HEK293 (cell line): ENCODE measurements around the gene ABCF1.

Experiments
- CTCF ChIA-PET: fragments of 350-600 bp; formaldehyde crosslinking; extraction: SDS; loops from one replicate; lab custom pipeline; 2021; ENCODE audit warnings: antibody characterized with exemption; lab: Yijun Ruan, JAX
- POLR2A ChIA-PET: fragments of 300-600 bp; formaldehyde crosslinking; extraction: SDS; loops from one replicate; lab custom pipeline; 2020; ENCODE audit warnings: antibody characterized with exemption, inconsistent platforms; lab: Yijun Ruan, JAX
- H3K27ac ChIP-seq: fragments of 200-500 bp; sonication (Bioruptor generic); 2 replicates; pipeline ENCODE4 v1.5.1; 2014; ENCODE audit warnings: low read depth, low read length, control low read depth, inconsistent platforms; ENCODE audit errors: extremely low read depth
- H3K36me3 ChIP-seq, 2 experiments: fragments of 200-500 bp in 1 of 2; sonication (Bioruptor generic) in 1 of 2; 1 replicate in 1 of 2; 2 replicates in 1 of 2; pipeline ENCODE4 v1.5.1; 2014 to 2017; ENCODE audit warnings: inconsistent platforms in 2 of 2, low read length in 2 of 2; ENCODE audit not compliant: control insufficient read depth in 2 of 2, insufficient read depth in 1 of 2
- H3K4me1 ChIP-seq: fragments of 200-500 bp; sonication (Bioruptor generic); 2 replicates; pipeline ENCODE4 v1.5.1; 2014; ENCODE audit warnings: mild to moderate bottlenecking, low read length, inconsistent platforms; ENCODE audit not compliant: control insufficient read depth, insufficient read depth
- H3K4me3 ChIP-seq: 2 replicates; pipeline ENCODE4 v1.5.1; 2011; ENCODE audit warnings: low read depth, mild to moderate bottlenecking, control low read depth, low read length, moderate library complexity
- H3K9me3 ChIP-seq: fragments of 200-500 bp; sonication (Bioruptor generic); 2 replicates; pipeline ENCODE4 v1.5.1; 2014; ENCODE audit warnings: low read depth, low read length, inconsistent platforms; ENCODE audit not compliant: control insufficient read depth, insufficient read depth
- BCL11A ChIP-seq: fragments of 450-650 bp; formaldehyde crosslinking; IDR thresholded peaks from 2 replicates; pipeline ENCODE4 v1.5.1; 2016; ENCODE audit warnings: low read depth, missing biosample characterization, missing genetic modification characterization
- HOXC10 ChIP-seq: sonication (generic); formaldehyde crosslinking; IDR thresholded peaks from 2 replicates; pipeline ENCODE4 v1.8.1; 2023; ENCODE audit warnings: mild to moderate bottlenecking, missing genetic modification reagents
- OVOL3 ChIP-seq: fragments of 450-650 bp; formaldehyde crosslinking; IDR thresholded peaks from 2 replicates; pipeline ENCODE4 v1.5.1; 2016; ENCODE audit warnings: missing biosample characterization, missing genetic modification characterization
- SCRT2 ChIP-seq: fragments of 450-650 bp; formaldehyde crosslinking; IDR thresholded peaks from 2 replicates; pipeline ENCODE4 v1.5.1; 2016; ENCODE audit warnings: missing biosample characterization, missing genetic modification characterization
- TRIM28 ChIP-seq: IDR thresholded peaks from 2 replicates; pipeline ENCODE4 v1.6.1; 2011; ENCODE audit warnings: low read length, control low read depth, borderline replicate concordance
- YY2 ChIP-seq: fragments of 450-650 bp; formaldehyde crosslinking; IDR thresholded peaks from 2 replicates; pipeline ENCODE4 v1.5.1; 2016; ENCODE audit warnings: missing biosample characterization, missing genetic modification characterization
- ZBTB7A ChIP-seq: fragments of 450-650 bp; formaldehyde crosslinking; IDR thresholded peaks from 2 replicates; pipeline ENCODE4 v1.5.1; 2016; ENCODE audit warnings: low read depth, missing biosample characterization, missing genetic modification characterization
- ZNF140 ChIP-seq: fragments of 450-650 bp; formaldehyde crosslinking; IDR thresholded peaks from 2 replicates; pipeline ENCODE4 v1.5.1; 2016; ENCODE audit warnings: missing biosample characterization, missing genetic modification characterization
- ZNF169 ChIP-seq: fragments of 450-650 bp; formaldehyde crosslinking; IDR thresholded peaks from 2 replicates; pipeline ENCODE4 v1.5.1; 2016; ENCODE audit warnings: missing biosample characterization, missing genetic modification characterization
- ZNF221 ChIP-seq: fragments of 450-650 bp; formaldehyde crosslinking; IDR thresholded peaks from 2 replicates; pipeline ENCODE4 v1.5.1; 2017; ENCODE audit warnings: missing biosample characterization, missing genetic modification characterization, borderline replicate concordance
- ZNF37A ChIP-seq: fragments of 450-650 bp; IDR thresholded peaks from 2 replicates; pipeline ENCODE4 v1.5.1; 2018; ENCODE audit warnings: missing biosample characterization, missing genetic modification characterization
- ZNF416 ChIP-seq: fragments of 450-650 bp; formaldehyde crosslinking; IDR thresholded peaks from 2 replicates; pipeline ENCODE4 v1.5.1; 2016; ENCODE audit warnings: missing biosample characterization, missing genetic modification characterization
- ZNF514 ChIP-seq: fragments of 450-650 bp; formaldehyde crosslinking; IDR thresholded peaks from 2 replicates; pipeline ENCODE4 v1.5.1; 2016; ENCODE audit warnings: missing biosample characterization, missing genetic modification characterization
- ZNF560 ChIP-seq: fragments of 450-650 bp; formaldehyde crosslinking; IDR thresholded peaks from 2 replicates; pipeline ENCODE4 v1.5.1; 2017; ENCODE audit warnings: missing biosample characterization, missing genetic modification characterization, borderline replicate concordance
- ZNF629 ChIP-seq: fragments of 450-650 bp; formaldehyde crosslinking; IDR thresholded peaks from 2 replicates; pipeline ENCODE4 v1.5.1; 2017; ENCODE audit warnings: missing biosample characterization, missing genetic modification characterization
- ZNF654 ChIP-seq: fragments of 450-650 bp; formaldehyde crosslinking; IDR thresholded peaks from 2 replicates; pipeline ENCODE4 v1.5.1; 2016; ENCODE audit warnings: low read depth, missing biosample characterization, missing genetic modification characterization
- ZNF658 ChIP-seq: fragments of 450-650 bp; formaldehyde crosslinking; IDR thresholded peaks from 2 replicates; pipeline ENCODE4; 2016; ENCODE audit warnings: missing biosample characterization, missing genetic modification characterization
- ZNF660 ChIP-seq: fragments of 450-650 bp; IDR thresholded peaks from 2 replicates; pipeline ENCODE4 v1.5.1; 2018; ENCODE audit warnings: missing biosample characterization, mild to moderate bottlenecking, missing genetic modification characterization
- ZNF76 ChIP-seq: fragments of 450-650 bp; formaldehyde crosslinking; IDR thresholded peaks from 2 replicates; pipeline ENCODE4; 2016; ENCODE audit warnings: low read depth, missing biosample characterization, missing genetic modification characterization, borderline replicate concordance
- TF ChIP-seq, protein P1 (sequence below): fragments of 450-650 bp; formaldehyde crosslinking; IDR thresholded peaks from 2 replicates; pipeline ENCODE4 v1.5.1; 2016; ENCODE audit warnings: missing biosample characterization, missing genetic modification characterization, low read depth
- TF ChIP-seq, protein P2 (sequence below): fragments of 450-650 bp; formaldehyde crosslinking; IDR thresholded peaks from 2 replicates; pipeline ENCODE4 v1.5.1; 2016; ENCODE audit warnings: missing biosample characterization, missing genetic modification characterization, borderline replicate concordance
- TF ChIP-seq, protein P3 (sequence below): fragments of 450-650 bp; formaldehyde crosslinking; IDR thresholded peaks from 2 replicates; pipeline ENCODE4 v1.5.1; 2016; ENCODE audit warnings: missing biosample characterization, missing genetic modification characterization
- TF ChIP-seq, protein P4 (sequence below): fragments of 450-650 bp; formaldehyde crosslinking; conservative IDR thresholded peaks from 2 replicates; pipeline ENCODE4 v1.5.1; 2016; ENCODE audit warnings: low read depth, missing biosample characterization, missing genetic modification characterization
- TF ChIP-seq, protein P5 (sequence below): fragments of 450-650 bp; formaldehyde crosslinking; optimal IDR thresholded peaks from 2 replicates; pipeline ENCODE3; 2016; ENCODE audit warnings: missing biosample characterization, mild to moderate bottlenecking, missing genetic modification characterization

Gene ABCF1

DNA sequence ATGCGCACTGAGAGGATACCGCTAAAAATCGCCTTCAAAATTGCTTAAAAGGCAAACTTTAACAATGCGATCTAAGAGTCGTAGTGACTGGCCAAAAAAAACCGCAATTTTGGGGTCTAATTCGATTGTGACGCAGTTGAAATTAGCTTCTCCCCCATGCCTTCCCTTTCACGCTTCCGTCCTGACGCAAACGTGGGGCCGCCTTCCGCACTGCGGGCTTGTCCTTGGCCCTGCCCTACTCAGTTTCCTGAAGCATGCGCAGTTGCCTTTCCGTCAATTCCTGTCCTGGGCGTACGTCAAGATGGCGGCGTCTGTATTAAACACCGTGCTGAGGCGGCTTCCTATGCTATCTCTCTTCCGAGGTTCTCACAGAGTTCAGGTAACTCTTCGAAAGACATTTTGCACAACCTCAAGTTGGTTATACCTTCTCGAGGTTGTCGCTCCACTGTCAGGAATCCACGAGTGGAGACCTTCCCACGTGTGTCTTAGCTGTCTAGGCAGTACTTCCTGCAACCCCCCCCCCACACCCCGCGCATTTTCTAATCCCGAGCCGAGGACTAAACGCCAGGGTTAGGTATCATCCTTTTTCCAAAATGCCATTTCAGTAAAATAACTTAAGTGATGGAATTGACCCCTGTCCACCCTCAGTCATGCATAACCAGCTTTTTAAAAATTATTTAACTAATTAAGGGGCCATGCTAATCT, 46.5 kb downstream of the ABCF1 start, which contains the start of gene MRPS18B:
Gene MRPS18B (plus strand): TSS at position 276 of the 705 bp plus-strand sequence. CDS start 26 bp downstream, at position 302.
- peak within 1 kb of the TSS; percentile 88 for H3K27ac ChIP-seq
- ChIA-PET POLR2A (interaction anchor here (0.5 to 1.9 kb wide), 19 partner anchors 9 to 580 kb away, joined by 3 to 11 read pairs (median 4); partner anchors contain the start of genes ATAT1, C6orf136, GNL1 and IER3), CTCF (interaction anchor here (0.5 to 2.0 kb wide), 13 partner anchors 9 to 405 kb away, joined by 3 to 9 read pairs (median 4); partner anchors contain the start of genes ATAT1 and TRIM26)
- H3K4me3 ChIP-seq: peak within 1 kb of the TSS; percentile 91
- peaks cover 26 to 50% of the 10 kb centered on the region in 2 experiments; a peak in 2 of 3 replicates for H3K36me3 ChIP-seq
- peaks cover 16% of the 10 kb centered on the region for H3K4me1 ChIP-seq
- H3K9me3 ChIP-seq: no peaks in the 10 kb centered on the region
- TF ChIP-seq ZNF660 (tag by site-specific recombination) (peak; percentile 78; the same call in 1 of the 2 replicates), ZNF140 (tag by site-specific recombination) (no peak), ZBTB7A (tag by site-specific recombination) (no peak), YY2 (peak; percentile 85), BCL11A (tag by site-specific recombination) (no peak), ZNF514 (tag by site-specific recombination) (no peak), ZNF658 (tag by site-specific recombination) (no peak), ZNF169 (tag by site-specific recombination) (no peak), ZNF560 (no peak), SCRT2 (tag by site-specific recombination) (0 out of 2 replicates have a peak, but pooled peaks have one; percentile 18), ZNF654 (no peak), HOXC10 (CRISPR knock-in tag) (no peak), ZNF629 (tag by site-specific recombination) (peak; percentile 87), ZNF37A (tag by site-specific recombination) (no peak), ZNF76 (tag by site-specific recombination) (peak; percentile 39; the same call in 1 of the 2 replicates), ZNF221 (no peak), OVOL3 (tag by site-specific recombination) (no peak), TRIM28 (peak; percentile 93; the same call in 1 of the 2 replicates), ZNF416 (tag by site-specific recombination) (no peak)
- TF ChIP-seq, protein P1, sequence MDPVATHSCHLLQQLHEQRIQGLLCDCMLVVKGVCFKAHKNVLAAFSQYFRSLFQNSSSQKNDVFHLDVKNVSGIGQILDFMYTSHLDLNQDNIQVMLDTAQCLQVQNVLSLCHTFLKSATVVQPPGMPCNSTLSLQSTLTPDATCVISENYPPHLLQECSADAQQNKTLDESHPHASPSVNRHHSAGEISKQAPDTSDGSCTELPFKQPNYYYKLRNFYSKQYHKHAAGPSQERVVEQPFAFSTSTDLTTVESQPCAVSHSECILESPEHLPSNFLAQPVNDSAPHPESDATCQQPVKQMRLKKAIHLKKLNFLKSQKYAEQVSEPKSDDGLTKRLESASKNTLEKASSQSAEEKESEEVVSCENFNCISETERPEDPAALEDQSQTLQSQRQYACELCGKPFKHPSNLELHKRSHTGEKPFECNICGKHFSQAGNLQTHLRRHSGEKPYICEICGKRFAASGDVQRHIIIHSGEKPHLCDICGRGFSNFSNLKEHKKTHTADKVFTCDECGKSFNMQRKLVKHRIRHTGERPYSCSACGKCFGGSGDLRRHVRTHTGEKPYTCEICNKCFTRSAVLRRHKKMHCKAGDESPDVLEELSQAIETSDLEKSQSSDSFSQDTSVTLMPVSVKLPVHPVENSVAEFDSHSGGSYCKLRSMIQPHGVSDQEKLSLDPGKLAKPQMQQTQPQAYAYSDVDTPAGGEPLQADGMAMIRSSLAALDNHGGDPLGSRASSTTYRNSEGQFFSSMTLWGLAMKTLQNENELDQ (tag by site-specific recombination): no peak
- TF ChIP-seq, protein P2, sequence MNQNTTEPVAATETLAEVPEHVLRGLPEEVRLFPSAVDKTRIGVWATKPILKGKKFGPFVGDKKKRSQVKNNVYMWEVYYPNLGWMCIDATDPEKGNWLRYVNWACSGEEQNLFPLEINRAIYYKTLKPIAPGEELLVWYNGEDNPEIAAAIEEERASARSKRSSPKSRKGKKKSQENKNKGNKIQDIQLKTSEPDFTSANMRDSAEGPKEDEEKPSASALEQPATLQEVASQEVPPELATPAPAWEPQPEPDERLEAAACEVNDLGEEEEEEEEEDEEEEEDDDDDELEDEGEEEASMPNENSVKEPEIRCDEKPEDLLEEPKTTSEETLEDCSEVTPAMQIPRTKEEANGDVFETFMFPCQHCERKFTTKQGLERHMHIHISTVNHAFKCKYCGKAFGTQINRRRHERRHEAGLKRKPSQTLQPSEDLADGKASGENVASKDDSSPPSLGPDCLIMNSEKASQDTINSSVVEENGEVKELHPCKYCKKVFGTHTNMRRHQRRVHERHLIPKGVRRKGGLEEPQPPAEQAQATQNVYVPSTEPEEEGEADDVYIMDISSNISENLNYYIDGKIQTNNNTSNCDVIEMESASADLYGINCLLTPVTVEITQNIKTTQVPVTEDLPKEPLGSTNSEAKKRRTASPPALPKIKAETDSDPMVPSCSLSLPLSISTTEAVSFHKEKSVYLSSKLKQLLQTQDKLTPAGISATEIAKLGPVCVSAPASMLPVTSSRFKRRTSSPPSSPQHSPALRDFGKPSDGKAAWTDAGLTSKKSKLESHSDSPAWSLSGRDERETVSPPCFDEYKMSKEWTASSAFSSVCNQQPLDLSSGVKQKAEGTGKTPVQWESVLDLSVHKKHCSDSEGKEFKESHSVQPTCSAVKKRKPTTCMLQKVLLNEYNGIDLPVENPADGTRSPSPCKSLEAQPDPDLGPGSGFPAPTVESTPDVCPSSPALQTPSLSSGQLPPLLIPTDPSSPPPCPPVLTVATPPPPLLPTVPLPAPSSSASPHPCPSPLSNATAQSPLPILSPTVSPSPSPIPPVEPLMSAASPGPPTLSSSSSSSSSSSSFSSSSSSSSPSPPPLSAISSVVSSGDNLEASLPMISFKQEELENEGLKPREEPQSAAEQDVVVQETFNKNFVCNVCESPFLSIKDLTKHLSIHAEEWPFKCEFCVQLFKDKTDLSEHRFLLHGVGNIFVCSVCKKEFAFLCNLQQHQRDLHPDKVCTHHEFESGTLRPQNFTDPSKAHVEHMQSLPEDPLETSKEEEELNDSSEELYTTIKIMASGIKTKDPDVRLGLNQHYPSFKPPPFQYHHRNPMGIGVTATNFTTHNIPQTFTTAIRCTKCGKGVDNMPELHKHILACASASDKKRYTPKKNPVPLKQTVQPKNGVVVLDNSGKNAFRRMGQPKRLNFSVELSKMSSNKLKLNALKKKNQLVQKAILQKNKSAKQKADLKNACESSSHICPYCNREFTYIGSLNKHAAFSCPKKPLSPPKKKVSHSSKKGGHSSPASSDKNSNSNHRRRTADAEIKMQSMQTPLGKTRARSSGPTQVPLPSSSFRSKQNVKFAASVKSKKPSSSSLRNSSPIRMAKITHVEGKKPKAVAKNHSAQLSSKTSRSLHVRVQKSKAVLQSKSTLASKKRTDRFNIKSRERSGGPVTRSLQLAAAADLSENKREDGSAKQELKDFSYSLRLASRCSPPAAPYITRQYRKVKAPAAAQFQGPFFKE (tag by site-specific recombination): no peak
- TF ChIP-seq, protein P3, sequence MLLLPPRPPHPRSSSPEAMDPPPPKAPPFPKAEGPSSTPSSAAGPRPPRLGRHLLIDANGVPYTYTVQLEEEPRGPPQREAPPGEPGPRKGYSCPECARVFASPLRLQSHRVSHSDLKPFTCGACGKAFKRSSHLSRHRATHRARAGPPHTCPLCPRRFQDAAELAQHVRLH (tag by site-specific recombination): no peak
- TF ChIP-seq, protein P4, sequence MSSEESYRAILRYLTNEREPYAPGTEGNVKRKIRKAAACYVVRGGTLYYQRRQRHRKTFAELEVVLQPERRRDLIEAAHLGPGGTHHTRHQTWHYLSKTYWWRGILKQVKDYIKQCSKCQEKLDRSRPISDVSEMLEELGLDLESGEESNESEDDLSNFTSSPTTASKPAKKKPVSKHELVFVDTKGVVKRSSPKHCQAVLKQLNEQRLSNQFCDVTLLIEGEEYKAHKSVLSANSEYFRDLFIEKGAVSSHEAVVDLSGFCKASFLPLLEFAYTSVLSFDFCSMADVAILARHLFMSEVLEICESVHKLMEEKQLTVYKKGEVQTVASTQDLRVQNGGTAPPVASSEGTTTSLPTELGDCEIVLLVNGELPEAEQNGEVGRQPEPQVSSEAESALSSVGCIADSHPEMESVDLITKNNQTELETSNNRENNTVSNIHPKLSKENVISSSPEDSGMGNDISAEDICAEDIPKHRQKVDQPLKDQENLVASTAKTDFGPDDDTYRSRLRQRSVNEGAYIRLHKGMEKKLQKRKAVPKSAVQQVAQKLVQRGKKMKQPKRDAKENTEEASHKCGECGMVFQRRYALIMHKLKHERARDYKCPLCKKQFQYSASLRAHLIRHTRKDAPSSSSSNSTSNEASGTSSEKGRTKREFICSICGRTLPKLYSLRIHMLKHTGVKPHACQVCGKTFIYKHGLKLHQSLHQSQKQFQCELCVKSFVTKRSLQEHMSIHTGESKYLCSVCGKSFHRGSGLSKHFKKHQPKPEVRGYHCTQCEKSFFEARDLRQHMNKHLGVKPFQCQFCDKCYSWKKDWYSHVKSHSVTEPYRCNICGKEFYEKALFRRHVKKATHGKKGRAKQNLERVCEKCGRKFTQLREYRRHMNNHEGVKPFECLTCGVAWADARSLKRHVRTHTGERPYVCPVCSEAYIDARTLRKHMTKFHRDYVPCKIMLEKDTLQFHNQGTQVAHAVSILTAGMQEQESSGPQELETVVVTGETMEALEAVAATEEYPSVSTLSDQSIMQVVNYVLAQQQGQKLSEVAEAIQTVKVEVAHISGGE (tag by site-specific recombination): peak; percentile 61; the same call in 1 of the 2 replicates
- TF ChIP-seq, protein P5, sequence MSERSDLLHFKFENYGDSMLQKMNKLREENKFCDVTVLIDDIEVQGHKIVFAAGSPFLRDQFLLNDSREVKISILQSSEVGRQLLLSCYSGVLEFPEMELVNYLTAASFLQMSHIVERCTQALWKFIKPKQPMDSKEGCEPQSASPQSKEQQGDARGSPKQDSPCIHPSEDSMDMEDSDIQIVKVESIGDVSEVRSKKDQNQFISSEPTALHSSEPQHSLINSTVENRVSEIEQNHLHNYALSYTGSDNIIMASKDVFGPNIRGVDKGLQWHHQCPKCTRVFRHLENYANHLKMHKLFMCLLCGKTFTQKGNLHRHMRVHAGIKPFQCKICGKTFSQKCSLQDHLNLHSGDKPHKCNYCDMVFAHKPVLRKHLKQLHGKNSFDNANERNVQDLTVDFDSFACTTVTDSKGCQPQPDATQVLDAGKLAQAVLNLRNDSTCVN (tag by site-specific recombination): peak; percentile 50
